HCT116 (cell line): Measurements from ENCODE around the gene IFI27L2. TPM values are rescaled to one million over a fixed set of nuclear protein-coding genes. Genes with fewer than 3 reads are reported as not detected.

Experiments used
- ATAC-seq: fragments of 200-7000 bp; cut with Tn5 transposase; 2 replicates; pipeline ENCODE4 v1.9.1; 2020; ENCODE audit warnings: mild to moderate bottlenecking, moderate library complexity
- BruUV-seq: library from RNA; stranded (reverse); fragments of 400-500 nt; replicated peaks from 2 replicates; lab custom pipeline; 2021; lab: Mats Ljungman, UMichigan
- CTCF ChIA-PET: fragments of 300-600 bp; sonication (Branson Sonifier 250); formaldehyde crosslinking; loops from one replicate; lab custom pipeline; 2021; ENCODE audit warnings: antibody characterized with exemption; lab: Charles Lee
- POLR2A ChIA-PET: fragments of 300-600, 350-600 bp; sonication (Branson Sonifier 250); formaldehyde crosslinking; loops from one replicate; lab custom pipeline; 2021; ENCODE audit warnings: antibody characterized with exemption; lab: Charles Lee
- RAD21 ChIA-PET, 2 experiments: fragments of 300-600 bp; sonication (Branson Sonifier 250); formaldehyde crosslinking; loops; one replicate each; lab custom pipeline; 2023; ENCODE audit warnings: low total read pairs in 2 of 2; ENCODE audit not compliant: uncharacterized antibody in 2 of 2, unreplicated experiment in 2 of 2, low non-redundant PET in 1 of 2; lab: Charles Lee
- DNase-seq: peaks from one replicate; pipeline ENCODE4 v3.0.0-alpha.2; 2010; ENCODE audit warnings: low read depth, low spot score
- H2AFZ ChIP-seq: fragments of 200-600 bp; shearing (Covaris generic), sonication (generic); 2 replicates; pipeline ENCODE4 v1.6.1; 2017; ENCODE audit warnings: low read depth, mixed run types, mixed read lengths, antibody characterized with exemption, low read length; ENCODE audit not compliant: poor library complexity, severe bottlenecking
- H3K27ac ChIP-seq: 2 replicates; pipeline ENCODE4 v1.5.1; 2012; ENCODE audit warnings: low read depth, low read length
- H3K27me3 ChIP-seq: fragments of 200-600 bp; sonication (generic); 2 replicates; pipeline ENCODE4 v1.6.1; 2016; ENCODE audit warnings: mixed run types, low read length, mixed read lengths; ENCODE audit not compliant: insufficient read depth
- H3K36me3 ChIP-seq, 2 experiments: fragments of 200-500 bp in 1 of 2; fragments of 200-600 bp in 1 of 2; sonication (Bioruptor generic) in 1 of 2; sonication (generic) in 1 of 2; 2 replicates each; pipeline versions ENCODE4 v1.5.1 to v1.6.1; 2014 to 2016; ENCODE audit warnings: low read length in 2 of 2, inconsistent platforms in 1 of 2, mixed read lengths in 1 of 2, mixed run types in 1 of 2; ENCODE audit not compliant: insufficient read depth in 2 of 2, control insufficient read depth in 1 of 2
- H3K4me1 ChIP-seq, 2 experiments: fragments of 200-600 bp in 1 of 2; sonication (generic) in 1 of 2; 2 replicates each; pipeline versions ENCODE4 v1.5.1 to v1.6.1; 2012 to 2017; ENCODE audit warnings: low read length in 2 of 2, inconsistent platforms in 1 of 2, mild to moderate bottlenecking in 1 of 2, mixed read lengths in 1 of 2, mixed run types in 1 of 2, moderate library complexity in 1 of 2; ENCODE audit not compliant: insufficient read depth in 2 of 2, control insufficient read depth in 1 of 2
- H3K4me2 ChIP-seq: fragments of 200-600 bp; sonication (generic); 2 replicates; pipeline ENCODE4 v1.6.1; 2017; ENCODE audit warnings: mixed run types, low read length, mixed read lengths
- H3K4me3 ChIP-seq, 2 experiments: fragments of 200-600 bp in 1 of 2; sonication (generic) in 1 of 2; replicated peaks in 1 of 2; 2 replicates each; pipeline ENCODE4 v1.5.1; 2011 to 2016; ENCODE audit warnings: low read length in 2 of 2, control low read depth in 1 of 2, low read depth in 1 of 2, mild to moderate bottlenecking in 1 of 2, mixed read lengths in 1 of 2, mixed run types in 1 of 2
- H3K79me2 ChIP-seq: fragments of 200-600 bp; sonication (generic); 2 replicates; pipeline ENCODE4 v1.6.1; 2017; ENCODE audit warnings: mild to moderate bottlenecking, mixed run types, low read length, moderate library complexity, mixed read lengths; ENCODE audit not compliant: insufficient read depth
- H3K9ac ChIP-seq: fragments of 200-600 bp; sonication (generic); 2 replicates; pipeline ENCODE4 v1.6.1; 2016; ENCODE audit warnings: low read length, mixed read lengths
- H3K9me2 ChIP-seq: fragments of 200-600 bp; sonication (generic), shearing (Covaris generic); 2 replicates; pipeline ENCODE4 v1.6.1; 2017; ENCODE audit warnings: mixed run types, mild to moderate bottlenecking, moderate library complexity; ENCODE audit not compliant: insufficient read depth
- H3K9me3 ChIP-seq, 2 experiments: fragments of 200-500 bp in 1 of 2; fragments of 200-600 bp in 1 of 2; sonication (Bioruptor generic) in 1 of 2; sonication (generic) in 1 of 2; 2 replicates each; pipeline ENCODE4 v1.6.1; 2014 to 2017; ENCODE audit warnings: low read length in 2 of 2, mixed read lengths in 2 of 2, inconsistent platforms in 1 of 2, low read depth in 1 of 2, mild to moderate bottlenecking in 1 of 2, mixed run types in 1 of 2, moderate library complexity in 1 of 2; ENCODE audit not compliant: control insufficient read depth in 1 of 2, insufficient read depth in 1 of 2
- H4K20me1 ChIP-seq: fragments of 200-600 bp; sonication (generic), shearing (Covaris generic); 2 replicates; pipeline ENCODE4 v1.6.1; 2017; ENCODE audit warnings: mixed run types, mild to moderate bottlenecking, moderate library complexity; ENCODE audit not compliant: insufficient read depth
- CBX3 ChIP-seq: IDR thresholded peaks from 2 replicates; pipeline ENCODE4 v1.6.1; 2012; ENCODE audit warnings: low read depth
- CEBPB ChIP-seq: IDR thresholded peaks from 2 replicates; pipeline ENCODE4 v1.6.1; 2012; ENCODE audit warnings: low read depth
- EGR1 ChIP-seq: IDR thresholded peaks from 2 replicates; pipeline ENCODE4 v1.6.1; 2012; ENCODE audit warnings: low read depth
- ELF1 ChIP-seq: IDR thresholded peaks from 2 replicates; pipeline ENCODE4 v1.6.1; 2012; ENCODE audit warnings: low read depth, borderline replicate concordance
- EZH2 ChIP-seq: fragments of 200-600 bp; sonication (generic); IDR thresholded peaks from 2 replicates; pipeline ENCODE4 v1.6.1; 2017; ENCODE audit warnings: antibody characterized with exemption, mixed run types
- FOSL1 ChIP-seq: IDR thresholded peaks from 2 replicates; pipeline ENCODE4 v1.6.1; 2012; ENCODE audit warnings: low read depth
- JUND ChIP-seq: IDR thresholded peaks from 2 replicates; pipeline ENCODE4 v1.6.1; 2012
- POLR2A ChIP-seq: IDR thresholded peaks from 2 replicates; pipeline ENCODE4 v1.7.0; 2011; ENCODE audit warnings: borderline replicate concordance; ENCODE audit not compliant: insufficient read depth, insufficient read length; ENCODE audit errors: extremely low read depth
- POLR2AphosphoS5 ChIP-seq: IDR thresholded peaks from 2 replicates; pipeline ENCODE4 v1.6.1; 2011; ENCODE audit warnings: mild to moderate bottlenecking, low read depth, low read length, moderate library complexity
- RAD21 ChIP-seq: IDR thresholded peaks from 2 replicates; pipeline ENCODE4 v1.6.1; 2012; ENCODE audit warnings: low read depth, mild to moderate bottlenecking
- SP1 ChIP-seq: IDR thresholded peaks from 2 replicates; pipeline ENCODE4 v1.6.1; 2012; ENCODE audit warnings: low read depth
- SRF ChIP-seq: IDR thresholded peaks from 2 replicates; pipeline ENCODE4 v1.6.1; 2012; ENCODE audit warnings: low read depth
- TCF7L2 ChIP-seq: IDR thresholded peaks from 2 replicates; pipeline ENCODE4 v1.7.0; 2011; ENCODE audit warnings: borderline replicate concordance, inconsistent platforms; ENCODE audit not compliant: insufficient read depth, insufficient read length; ENCODE audit errors: extremely low read depth
- YY1 ChIP-seq: IDR thresholded peaks from 2 replicates; pipeline ENCODE4 v1.6.1; 2011; ENCODE audit warnings: low read length, low read depth, moderate library complexity, mild to moderate bottlenecking; ENCODE audit not compliant: insufficient replicate concordance; ENCODE audit errors: extremely low read depth
- ZFX ChIP-seq: fragments of 450-650 bp; IDR thresholded peaks from 2 replicates; pipeline ENCODE4 v1.6.1; 2017
- ZNF274 ChIP-seq: fragments of 200-500 bp; sonication (Bioruptor generic); IDR thresholded peaks from 2 replicates; pipeline ENCODE4 v1.6.1; 2014; ENCODE audit warnings: mild to moderate bottlenecking, low read depth, low read length, inconsistent platforms
- intact Hi-C: fragments of 100-400 bp; cut with micrococcal nuclease; formaldehyde crosslinking; loops from 2 replicates; pipeline ENCODE4 v1.10.0; 2022
- total RNA-seq: library from RNA; stranded (reverse); gene quantifications from one replicate; pipeline ENCODE4 v1.2.1, GENCODE V29; 2021; ENCODE audit not compliant: unreplicated experiment
- TF ChIP-seq, protein P1 (sequence below), 3 experiments: fragments of 200-600 bp in 1 of 3; sonication (generic) in 1 of 3; IDR thresholded peaks in 2 of 3; conservative IDR thresholded peaks in 1 of 3; 2 replicates each; pipeline ENCODE4 v1.5.1; 2012 to 2017; ENCODE audit warnings: low read depth in 2 of 3, low read length in 2 of 3, antibody characterized with exemption in 1 of 3, borderline replicate concordance in 1 of 3, control low read depth in 1 of 3, mild to moderate bottlenecking in 1 of 3, mixed read lengths in 1 of 3, mixed run types in 1 of 3, moderate library complexity in 1 of 3; ENCODE audit not compliant: insufficient read depth in 1 of 3
- TF ChIP-seq, protein P2 (sequence below): IDR thresholded peaks from 2 replicates; pipeline ENCODE4 v1.6.1; 2012
- TF ChIP-seq, protein P3 (sequence below): IDR thresholded peaks from 2 replicates; pipeline ENCODE4 v1.6.1; 2011; ENCODE audit warnings: mild to moderate bottlenecking, low read length, moderate library complexity; ENCODE audit not compliant: insufficient replicate concordance; ENCODE audit errors: extremely low read depth

The IFI27L2 gene
- total RNA-seq, 1 experiment from 2014 or later = 42.9 TPM

DNA sequence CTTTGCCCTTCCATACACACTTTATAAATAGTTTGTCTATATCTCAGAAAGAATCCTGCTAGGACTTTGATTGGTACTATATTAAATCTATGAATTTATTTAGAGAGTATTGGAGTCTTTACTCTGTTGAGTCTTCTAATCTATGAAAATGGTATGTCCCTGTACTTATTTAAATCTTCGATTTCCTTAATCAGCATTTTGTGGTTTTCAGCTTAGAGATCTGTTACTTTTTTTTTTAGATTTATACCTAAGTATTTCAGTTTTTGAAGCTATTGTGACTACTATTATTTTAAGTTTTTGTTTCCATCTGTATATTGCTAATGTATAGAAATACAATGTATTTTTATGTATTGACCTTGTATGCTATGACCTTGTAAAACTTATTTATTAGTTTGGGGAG lies 13.4 kb upstream of the IFI27L2 start:
- Histone ChIP-seq H3K36me3 (no peaks in the 10 kb centered on the region), H4K20me1 (no peaks in the 10 kb centered on the region), H3K9me2 (no peaks in the 10 kb centered on the region), H3K9ac (no peak overlapping the region), H3K4me1 (peaks cover 3 to 10% of the 10 kb centered on the region in 2 experiments; a peak in 3 of 4 replicates), H3K4me3 (no peak overlapping the region), H2AFZ (peak overlapping the region; percentile 79), H3K79me2 (no peaks in the 10 kb centered on the region), H3K4me2 (no peak overlapping the region), H3K27ac (no peak overlapping the region), H3K27me3 (no peaks in the 10 kb centered on the region), H3K9me3 (no peaks in the 10 kb centered on the region)
- ChIA-PET POLR2A (no interaction called here), RAD21 (interaction anchor here (1.1 to 1.3 kb wide), 2 partner anchors 11 to 203 kb away, joined by 3 to 5 read pairs; no protein-coding TSS in a partner anchor), CTCF (interaction anchor here (0.7 to 5.9 kb wide), 6 partner anchors 10 to 207 kb away, joined by 3 to 37 read pairs (median 5); no protein-coding TSS in a partner anchor)
- no peak for TF ChIP-seq SP1
- TF ChIP-seq, protein P1, sequence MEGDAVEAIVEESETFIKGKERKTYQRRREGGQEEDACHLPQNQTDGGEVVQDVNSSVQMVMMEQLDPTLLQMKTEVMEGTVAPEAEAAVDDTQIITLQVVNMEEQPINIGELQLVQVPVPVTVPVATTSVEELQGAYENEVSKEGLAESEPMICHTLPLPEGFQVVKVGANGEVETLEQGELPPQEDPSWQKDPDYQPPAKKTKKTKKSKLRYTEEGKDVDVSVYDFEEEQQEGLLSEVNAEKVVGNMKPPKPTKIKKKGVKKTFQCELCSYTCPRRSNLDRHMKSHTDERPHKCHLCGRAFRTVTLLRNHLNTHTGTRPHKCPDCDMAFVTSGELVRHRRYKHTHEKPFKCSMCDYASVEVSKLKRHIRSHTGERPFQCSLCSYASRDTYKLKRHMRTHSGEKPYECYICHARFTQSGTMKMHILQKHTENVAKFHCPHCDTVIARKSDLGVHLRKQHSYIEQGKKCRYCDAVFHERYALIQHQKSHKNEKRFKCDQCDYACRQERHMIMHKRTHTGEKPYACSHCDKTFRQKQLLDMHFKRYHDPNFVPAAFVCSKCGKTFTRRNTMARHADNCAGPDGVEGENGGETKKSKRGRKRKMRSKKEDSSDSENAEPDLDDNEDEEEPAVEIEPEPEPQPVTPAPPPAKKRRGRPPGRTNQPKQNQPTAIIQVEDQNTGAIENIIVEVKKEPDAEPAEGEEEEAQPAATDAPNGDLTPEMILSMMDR (IDR thresholded peaks at IDR 0.05 in 2 of 3, conservative IDR thresholded peaks at IDR 0.05 in 1 of 3; ENCODE audit: borderline replicate concordance in 1 of 3, insufficient read depth in 1 of 3, low read depth in 2 of 3, low read length in 2 of 3) = no peak
- TF ChIP-seq RAD21 = no peak
- no peak for TF ChIP-seq EGR1
- no peak for TF ChIP-seq TCF7L2
- TF ChIP-seq ZFX = no peak
- no peak for TF ChIP-seq ZNF274
- TF ChIP-seq CBX3 = no peak
- no peak for TF ChIP-seq POLR2AphosphoS5
- no peak for TF ChIP-seq FOSL1
- no peak for TF ChIP-seq YY1
- TF ChIP-seq EZH2 = no peak
- no peak for TF ChIP-seq POLR2A
- TF ChIP-seq SRF = no peak
- no peak for TF ChIP-seq CEBPB
- TF ChIP-seq, protein P2, sequence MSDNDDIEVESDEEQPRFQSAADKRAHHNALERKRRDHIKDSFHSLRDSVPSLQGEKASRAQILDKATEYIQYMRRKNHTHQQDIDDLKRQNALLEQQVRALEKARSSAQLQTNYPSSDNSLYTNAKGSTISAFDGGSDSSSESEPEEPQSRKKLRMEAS = no peak
- TF ChIP-seq JUND = no peak
- TF ChIP-seq, protein P3, sequence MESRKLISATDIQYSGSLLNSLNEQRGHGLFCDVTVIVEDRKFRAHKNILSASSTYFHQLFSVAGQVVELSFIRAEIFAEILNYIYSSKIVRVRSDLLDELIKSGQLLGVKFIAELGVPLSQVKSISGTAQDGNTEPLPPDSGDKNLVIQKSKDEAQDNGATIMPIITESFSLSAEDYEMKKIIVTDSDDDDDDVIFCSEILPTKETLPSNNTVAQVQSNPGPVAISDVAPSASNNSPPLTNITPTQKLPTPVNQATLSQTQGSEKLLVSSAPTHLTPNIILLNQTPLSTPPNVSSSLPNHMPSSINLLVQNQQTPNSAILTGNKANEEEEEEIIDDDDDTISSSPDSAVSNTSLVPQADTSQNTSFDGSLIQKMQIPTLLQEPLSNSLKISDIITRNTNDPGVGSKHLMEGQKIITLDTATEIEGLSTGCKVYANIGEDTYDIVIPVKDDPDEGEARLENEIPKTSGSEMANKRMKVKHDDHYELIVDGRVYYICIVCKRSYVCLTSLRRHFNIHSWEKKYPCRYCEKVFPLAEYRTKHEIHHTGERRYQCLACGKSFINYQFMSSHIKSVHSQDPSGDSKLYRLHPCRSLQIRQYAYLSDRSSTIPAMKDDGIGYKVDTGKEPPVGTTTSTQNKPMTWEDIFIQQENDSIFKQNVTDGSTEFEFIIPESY = no peak
- TF ChIP-seq ELF1 = no peak
- no peak for DNase-seq
- no TSS peak for BruUV-seq
- no peak for ATAC-seq
- intact Hi-C loops = no loop called here
